Neural cell (in vitro differentiated cells): Measurements from ENCODE around the gene SSTR5. TPM values are rescaled to one million over a fixed set of nuclear protein-coding genes. Genes with fewer than 3 reads are reported as not detected.

Experiments used
- H2AFZ ChIP-seq: fragments of 200-600, 300-800 bp; sonication (generic), shearing (Covaris generic); 2 replicates; pipeline ENCODE4 v1.6.0; 2014; ENCODE audit warnings: low read depth, mild to moderate bottlenecking, antibody characterized with exemption, low read length, moderate library complexity
- H3F3A ChIP-seq: fragments of 200-600 bp; shearing (Covaris generic); 2 replicates; pipeline ENCODE4 v1.6.1; 2016; ENCODE audit warnings: mild to moderate bottlenecking, moderate library complexity, mixed read lengths, antibody characterized with exemption, low read length; ENCODE audit not compliant: insufficient read depth, poor library complexity, severe bottlenecking
- H3K27ac ChIP-seq: fragments of 200-600, 300-800 bp; sonication (generic), shearing (Covaris generic); 2 replicates; pipeline ENCODE4 v1.5.1; 2014; ENCODE audit warnings: mild to moderate bottlenecking, low read length, moderate library complexity
- H3K27me3 ChIP-seq: fragments of 300-800, 200-600 bp; sonication (generic), shearing (Covaris generic); 2 replicates; pipeline ENCODE4 v1.6.0; 2014; ENCODE audit warnings: mild to moderate bottlenecking, low read depth, low read length, moderate library complexity; ENCODE audit not compliant: insufficient read depth
- H3K36me3 ChIP-seq: fragments of 300-800, 200-600 bp; sonication (generic), shearing (Covaris generic); 2 replicates; pipeline ENCODE4 v1.5.1; 2014; ENCODE audit warnings: mild to moderate bottlenecking, antibody characterized with exemption, low read length, moderate library complexity; ENCODE audit not compliant: insufficient read depth
- H3K4me2 ChIP-seq: fragments of 300-800, 200-600 bp; sonication (generic), shearing (Covaris generic); 2 replicates; pipeline ENCODE4 v1.6.0; 2014; ENCODE audit warnings: mild to moderate bottlenecking, low read length
- H3K4me3 ChIP-seq: fragments of 300-800, 200-600 bp; sonication (generic), shearing (Covaris generic); 2 replicates; pipeline ENCODE4 v1.5.1; 2014; ENCODE audit warnings: mild to moderate bottlenecking, low read length, moderate library complexity
- H3K79me2 ChIP-seq: fragments of 200-600 bp; shearing (Covaris generic); replicated peaks from 2 replicates; pipeline ENCODE4 v1.6.0; 2014; ENCODE audit warnings: mild to moderate bottlenecking, low read length, moderate library complexity; ENCODE audit not compliant: insufficient read depth
- H3K9ac ChIP-seq: fragments of 300-800, 200-600 bp; sonication (generic), shearing (Covaris generic); 2 replicates; pipeline ENCODE4 v1.6.1; 2016; ENCODE audit warnings: mild to moderate bottlenecking, low read length, mixed read lengths
- H3K9me2 ChIP-seq: fragments of 200-600 bp; shearing (Covaris generic); 2 replicates; pipeline ENCODE4 v1.6.1; 2016; ENCODE audit warnings: mild to moderate bottlenecking, low read length, mixed read lengths; ENCODE audit not compliant: insufficient read depth
- H3K9me3 ChIP-seq: fragments of 200-600, 300-800 bp; sonication (generic), shearing (Covaris generic); 2 replicates; pipeline ENCODE4 v1.6.1; 2016; ENCODE audit warnings: mild to moderate bottlenecking, mixed run types, low read length, moderate library complexity, mixed read lengths
- H4K20me1 ChIP-seq: fragments of 200-600 bp; shearing (Covaris generic); 2 replicates; pipeline ENCODE4 v1.6.1; 2016; ENCODE audit warnings: mild to moderate bottlenecking, mixed run types; ENCODE audit not compliant: insufficient read depth
- EP300 ChIP-seq: fragments of 450-650 bp; conservative IDR thresholded peaks from 2 replicates; pipeline ENCODE4 v1.6.1; 2014; ENCODE audit warnings: antibody characterized with exemption, mild to moderate bottlenecking, moderate library complexity; ENCODE audit not compliant: poor library complexity, severe bottlenecking
- EZH2 ChIP-seq: fragments of 200-600, 300-800 bp; shearing (Covaris generic), sonication (generic); IDR thresholded peaks from 2 replicates; pipeline ENCODE4 v1.6.1; 2014; ENCODE audit warnings: antibody characterized with exemption, low read length, borderline replicate concordance, mild to moderate bottlenecking; ENCODE audit not compliant: insufficient read depth, poor library complexity, severe bottlenecking
- MXI1 ChIP-seq: fragments of 450-650 bp; conservative IDR thresholded peaks from 2 replicates; pipeline ENCODE4 v1.6.1; 2014; ENCODE audit warnings: antibody characterized with exemption, mild to moderate bottlenecking; ENCODE audit not compliant: poor library complexity, severe bottlenecking
- POLR2AphosphoS5 ChIP-seq: IDR thresholded peaks from 2 replicates; pipeline ENCODE4 v1.6.1; 2012
- RAD21 ChIP-seq: fragments of 450-650 bp; conservative IDR thresholded peaks from 2 replicates; pipeline ENCODE4 v1.6.1; 2014; ENCODE audit warnings: antibody characterized with exemption, mild to moderate bottlenecking, moderate library complexity
- SMC3 ChIP-seq: fragments of 450-650 bp; conservative IDR thresholded peaks from 2 replicates; pipeline ENCODE4 v1.6.1; 2014; ENCODE audit warnings: antibody characterized with exemption, mild to moderate bottlenecking, moderate library complexity; ENCODE audit not compliant: poor library complexity
- TAF1 ChIP-seq: IDR thresholded peaks from 2 replicates; pipeline ENCODE4 v1.6.1; 2012; ENCODE audit warnings: low read depth
- polyA plus RNA-seq: library from polyadenylated mRNA; depleted of rRNA; stranded (reverse); fragments of >200 nt; gene quantifications from 2 replicates; pipeline ENCODE4 v1.2.3, GENCODE V29; 2014
- TF ChIP-seq, protein P1 (sequence below): IDR thresholded peaks from 2 replicates; pipeline ENCODE4 v1.6.1; 2012; ENCODE audit warnings: borderline replicate concordance
- TF ChIP-seq, protein P2 (sequence below): fragments of 450-650 bp; IDR thresholded peaks from 2 replicates; pipeline ENCODE4 v1.5.1; 2014; ENCODE audit warnings: antibody characterized with exemption, mild to moderate bottlenecking, moderate library complexity; ENCODE audit not compliant: poor library complexity, severe bottlenecking

Gene SSTR5
- polyA plus RNA-seq, 1 donor from 2014 or later = not detected

DNA sequence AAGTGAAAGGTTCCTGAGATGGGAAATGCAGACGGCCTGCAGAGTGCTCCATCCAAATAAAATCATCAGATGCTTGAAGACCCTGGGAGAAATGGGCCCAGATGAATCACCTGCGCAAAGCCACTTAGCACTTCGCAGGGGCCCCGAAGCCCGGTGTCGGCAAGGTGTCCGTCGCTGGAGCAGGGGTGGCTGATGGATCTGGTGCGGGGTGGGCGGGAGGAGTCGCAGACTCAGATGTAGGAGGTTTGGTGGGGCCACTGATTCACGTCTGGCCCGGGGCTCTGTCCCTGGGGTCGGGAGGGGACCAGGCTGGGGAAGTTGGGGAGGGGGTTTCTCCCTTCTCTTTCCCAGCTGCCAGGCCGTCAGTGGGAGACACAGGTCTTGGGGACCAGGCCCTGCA, 21.6 kb upstream of the SSTR5 start:
- no peaks in the 10 kb centered on the region for H3K79me2 ChIP-seq
- H3K9me2 ChIP-seq = no peaks in the 10 kb centered on the region
- no peak overlapping the region for H2AFZ ChIP-seq
- no peaks in the 10 kb centered on the region for H4K20me1 ChIP-seq
- H3K4me3 ChIP-seq = no peak overlapping the region
- no peaks in the 10 kb centered on the region for H3K36me3 ChIP-seq
- TF ChIP-seq RAD21 (no peak), MXI1 (no peak), TAF1 (no peak), POLR2AphosphoS5 (no peak), EP300 (no peak), SMC3 (no peak), EZH2 (no peak)
- TF ChIP-seq, protein P1, sequence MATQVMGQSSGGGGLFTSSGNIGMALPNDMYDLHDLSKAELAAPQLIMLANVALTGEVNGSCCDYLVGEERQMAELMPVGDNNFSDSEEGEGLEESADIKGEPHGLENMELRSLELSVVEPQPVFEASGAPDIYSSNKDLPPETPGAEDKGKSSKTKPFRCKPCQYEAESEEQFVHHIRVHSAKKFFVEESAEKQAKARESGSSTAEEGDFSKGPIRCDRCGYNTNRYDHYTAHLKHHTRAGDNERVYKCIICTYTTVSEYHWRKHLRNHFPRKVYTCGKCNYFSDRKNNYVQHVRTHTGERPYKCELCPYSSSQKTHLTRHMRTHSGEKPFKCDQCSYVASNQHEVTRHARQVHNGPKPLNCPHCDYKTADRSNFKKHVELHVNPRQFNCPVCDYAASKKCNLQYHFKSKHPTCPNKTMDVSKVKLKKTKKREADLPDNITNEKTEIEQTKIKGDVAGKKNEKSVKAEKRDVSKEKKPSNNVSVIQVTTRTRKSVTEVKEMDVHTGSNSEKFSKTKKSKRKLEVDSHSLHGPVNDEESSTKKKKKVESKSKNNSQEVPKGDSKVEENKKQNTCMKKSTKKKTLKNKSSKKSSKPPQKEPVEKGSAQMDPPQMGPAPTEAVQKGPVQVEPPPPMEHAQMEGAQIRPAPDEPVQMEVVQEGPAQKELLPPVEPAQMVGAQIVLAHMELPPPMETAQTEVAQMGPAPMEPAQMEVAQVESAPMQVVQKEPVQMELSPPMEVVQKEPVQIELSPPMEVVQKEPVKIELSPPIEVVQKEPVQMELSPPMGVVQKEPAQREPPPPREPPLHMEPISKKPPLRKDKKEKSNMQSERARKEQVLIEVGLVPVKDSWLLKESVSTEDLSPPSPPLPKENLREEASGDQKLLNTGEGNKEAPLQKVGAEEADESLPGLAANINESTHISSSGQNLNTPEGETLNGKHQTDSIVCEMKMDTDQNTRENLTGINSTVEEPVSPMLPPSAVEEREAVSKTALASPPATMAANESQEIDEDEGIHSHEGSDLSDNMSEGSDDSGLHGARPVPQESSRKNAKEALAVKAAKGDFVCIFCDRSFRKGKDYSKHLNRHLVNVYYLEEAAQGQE = no peak
- TF ChIP-seq, protein P2, sequence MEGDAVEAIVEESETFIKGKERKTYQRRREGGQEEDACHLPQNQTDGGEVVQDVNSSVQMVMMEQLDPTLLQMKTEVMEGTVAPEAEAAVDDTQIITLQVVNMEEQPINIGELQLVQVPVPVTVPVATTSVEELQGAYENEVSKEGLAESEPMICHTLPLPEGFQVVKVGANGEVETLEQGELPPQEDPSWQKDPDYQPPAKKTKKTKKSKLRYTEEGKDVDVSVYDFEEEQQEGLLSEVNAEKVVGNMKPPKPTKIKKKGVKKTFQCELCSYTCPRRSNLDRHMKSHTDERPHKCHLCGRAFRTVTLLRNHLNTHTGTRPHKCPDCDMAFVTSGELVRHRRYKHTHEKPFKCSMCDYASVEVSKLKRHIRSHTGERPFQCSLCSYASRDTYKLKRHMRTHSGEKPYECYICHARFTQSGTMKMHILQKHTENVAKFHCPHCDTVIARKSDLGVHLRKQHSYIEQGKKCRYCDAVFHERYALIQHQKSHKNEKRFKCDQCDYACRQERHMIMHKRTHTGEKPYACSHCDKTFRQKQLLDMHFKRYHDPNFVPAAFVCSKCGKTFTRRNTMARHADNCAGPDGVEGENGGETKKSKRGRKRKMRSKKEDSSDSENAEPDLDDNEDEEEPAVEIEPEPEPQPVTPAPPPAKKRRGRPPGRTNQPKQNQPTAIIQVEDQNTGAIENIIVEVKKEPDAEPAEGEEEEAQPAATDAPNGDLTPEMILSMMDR = no peak
- no peak overlapping the region for H3K27ac ChIP-seq
- no peaks in the 10 kb centered on the region for H3K27me3 ChIP-seq
- H3F3A ChIP-seq = no peaks in the 10 kb centered on the region
- H3K4me2 ChIP-seq = no peak overlapping the region
- no peaks in the 10 kb centered on the region for H3K9me3 ChIP-seq
- H3K9ac ChIP-seq = no peak overlapping the region

DNA sequence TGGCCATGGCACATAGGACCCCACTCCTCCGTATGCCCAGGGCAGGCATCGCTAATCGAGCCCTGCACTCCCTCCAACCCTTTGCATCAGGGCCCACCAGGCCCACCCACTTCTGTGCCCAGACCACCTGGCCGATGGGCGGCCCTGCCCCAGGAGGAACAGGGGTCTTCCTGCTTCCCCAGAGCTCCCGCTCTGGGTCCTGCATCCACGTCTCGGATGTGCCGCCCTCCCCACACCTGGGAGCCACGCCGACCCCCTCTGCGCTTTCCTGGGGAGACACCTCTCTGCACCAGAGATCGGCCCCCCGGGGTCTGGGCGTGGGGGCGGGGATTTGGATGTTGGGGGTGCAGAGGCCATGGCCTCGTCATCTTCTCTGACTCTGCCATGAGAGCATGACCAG, 21.1 kb upstream of the SSTR5 start:
- no peak overlapping the region for H3K4me3 ChIP-seq
- H3K36me3 ChIP-seq = no peaks in the 10 kb centered on the region
- H3K27ac ChIP-seq = no peak overlapping the region
- no peaks in the 10 kb centered on the region for H4K20me1 ChIP-seq
- H3F3A ChIP-seq = no peaks in the 10 kb centered on the region
- no peaks in the 10 kb centered on the region for H3K27me3 ChIP-seq
- no peaks in the 10 kb centered on the region for H3K9me3 ChIP-seq
- no peak overlapping the region for H3K9ac ChIP-seq
- TF ChIP-seq, protein P1 = no peak
- TF ChIP-seq EP300 = no peak
- TF ChIP-seq RAD21 = no peak
- no peak for TF ChIP-seq MXI1
- TF ChIP-seq, protein P2 = no peak
- no peak for TF ChIP-seq TAF1
- H3K9me2 ChIP-seq = no peaks in the 10 kb centered on the region
- H3K4me2 ChIP-seq = no peak overlapping the region
- no peaks in the 10 kb centered on the region for H3K79me2 ChIP-seq
- no peak overlapping the region for H2AFZ ChIP-seq
